ENCODE results near the gene CIITA. TPM values are rescaled to one million over a fixed set of nuclear protein-coding genes. Genes with fewer than 3 reads are reported as not detected.

Gene CIITA
- total and polyA plus RNA-seq, 10 of the 15 experiments (the other 5 are each of a cell fraction or from before 2014, with no cell fraction given) = 11.5 to 145 (median 49.7) TPM

DNA sequence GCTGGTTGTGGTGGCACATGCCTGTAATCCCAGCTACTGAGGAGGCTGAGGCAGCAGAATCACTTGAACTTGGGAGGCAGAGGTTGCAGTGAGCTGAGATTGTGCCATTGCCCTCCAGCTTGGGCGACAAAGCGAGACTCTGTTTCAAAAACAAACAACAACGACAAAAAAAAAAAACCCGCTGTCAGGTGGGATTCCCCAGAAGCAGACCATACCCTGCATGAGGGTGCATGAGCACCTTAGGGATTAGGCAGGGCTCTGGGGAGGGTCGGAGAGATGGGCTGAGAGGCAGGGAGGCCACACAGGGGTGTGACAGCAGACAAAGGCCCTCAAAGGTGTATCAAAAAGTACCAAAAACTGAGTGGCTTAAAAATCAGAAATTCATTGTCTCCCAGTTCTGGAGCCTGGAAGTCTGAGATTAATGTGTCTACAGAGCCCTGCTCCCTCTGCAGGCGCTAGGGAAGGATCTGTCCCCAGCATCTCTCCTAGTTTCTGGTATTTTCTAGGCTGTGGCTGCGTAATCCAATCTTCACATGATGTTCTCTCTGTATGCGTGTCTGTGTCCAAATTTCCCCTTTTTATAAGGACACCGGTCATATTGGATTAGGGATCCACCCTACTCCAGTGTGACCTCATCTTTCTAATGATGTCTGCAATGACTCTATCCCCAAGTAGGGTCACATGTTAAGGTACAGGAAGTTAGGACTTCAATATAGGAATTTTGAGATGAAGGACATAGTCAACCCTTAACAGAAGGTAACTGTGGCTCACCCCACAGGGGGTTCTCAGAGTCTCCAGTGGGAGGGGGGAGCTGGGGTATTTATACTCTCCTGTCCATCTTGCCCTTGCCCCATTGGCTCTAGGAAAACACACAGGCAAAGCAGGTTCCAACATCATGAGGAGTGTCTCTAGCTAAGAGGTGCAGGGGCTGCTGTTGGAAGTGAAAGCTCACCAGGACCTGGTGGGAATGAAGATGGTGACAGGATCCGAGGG is 44.8 kb upstream of the CIITA start:
- peak; percentile 44 for ATAC-seq

More for the DNA sequence above, 44.8 kb upstream of the CIITA start:
- ChIA-PET RAD21 (ENCODE audit: unreplicated experiment) (interaction anchor here (0.8 to 5.3 kb wide), 12 partner anchors 11 to 88 kb away, joined by 3 to 39 read pairs (median 6); partner anchors contain the start of genes CIITA and NUBP1), SMC1A (ENCODE audit: uncharacterized antibody, unreplicated experiment) (interaction anchor here (0.7 to 8.3 kb wide), 15 partner anchors 9 to 317 kb away, joined by 3 to 75 read pairs (median 6); partner anchors contain the start of gene CIITA), POLR2A (interaction anchor here (0.6 to 3.6 kb wide), 15 partner anchors 10 to 115 kb away, joined by 3 to 25 read pairs (median 4); partner anchors contain the start of gene CIITA), CTCF (interaction anchor here (0.8 to 2.1 kb wide), 9 partner anchors 9 to 95 kb away, joined by 3 to 8 read pairs (median 4); no protein-coding TSS in a partner anchor)
- 29% methylated on average over 10 of the region's 10 CpGs for WGBS (ENCODE audit: insufficient coverage, insufficient replicate concordance, low lambda C conversion rate, missing lambda C conversion rate)
- no peaks in the 10 kb centered on the region for H3K27me3 ChIP-seq (replicated peaks in 1 of 2; ENCODE audit: control insufficient read depth in 2 of 2, insufficient read depth in 2 of 2, low read length in 1 of 2)
- in situ Hi-C loops (cut with MboI) = no loop called here
- no peaks in the 10 kb centered on the region for H3K79me2 ChIP-seq (ENCODE audit: control insufficient read depth, insufficient read depth, low read length)
- peak overlapping the region; percentile 51 for H3K27ac ChIP-seq (ENCODE audit: control insufficient read depth, insufficient read depth)
- H3K4me1 ChIP-seq (ENCODE audit: control insufficient read depth, insufficient read depth, low read length) = peaks cover 61% of the 10 kb centered on the region
- intact Hi-C loops (cut with micrococcal nuclease; ENCODE audit: unreplicated experiment) = loop anchor here (2.0 to 10.0 kb wide), 2 partner anchors 57 to 83 kb away; no protein-coding TSS in a partner anchor
- peak overlapping the region; percentile 34; the same call in 1 of the 2 replicates for H3K9ac ChIP-seq (ENCODE audit: control insufficient read depth, insufficient read depth, low read length)
- no peaks in the 10 kb centered on the region for H3K36me3 ChIP-seq (ENCODE audit: control insufficient read depth in 2 of 2, insufficient read depth in 2 of 2, low read length in 1 of 2)
- FAIRE-seq (no peak), DNase-seq (ENCODE audit: low read depth, low spot score) (no peak)
- H2AFZ ChIP-seq (ENCODE audit: control insufficient read depth, low read depth, low read length) = peak overlapping the region; percentile 28; the same call in 1 of the 2 replicates
- H3K4me2 ChIP-seq (ENCODE audit: control insufficient read depth, insufficient read depth) = 0 out of 2 replicates have a peak overlapping the region, but pooled peaks have one; percentile 3
- BruUV-seq (replicated peaks) = no TSS peak
- H3K9me3 ChIP-seq (replicated peaks; ENCODE audit: control insufficient read depth, insufficient read depth, low read length) = peaks cover 5% of the 10 kb centered on the region
- H3K4me3 ChIP-seq = no peak overlapping the region
- no peaks in the 10 kb centered on the region for H4K20me1 ChIP-seq (ENCODE audit: control insufficient read depth, insufficient read depth)
- TF ChIP-seq SREBF2 (IDR thresholded peaks at IDR 0.05; ENCODE audit: low read length) = no peak
- TF ChIP-seq, protein P1, sequence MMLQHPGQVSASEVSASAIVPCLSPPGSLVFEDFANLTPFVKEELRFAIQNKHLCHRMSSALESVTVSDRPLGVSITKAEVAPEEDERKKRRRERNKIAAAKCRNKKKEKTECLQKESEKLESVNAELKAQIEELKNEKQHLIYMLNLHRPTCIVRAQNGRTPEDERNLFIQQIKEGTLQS (IDR thresholded peaks at IDR 0.05; ENCODE audit: borderline replicate concordance, extremely low read depth, low read depth, low read length) = no peak
- TF ChIP-seq ZZZ3 (IDR thresholded peaks at IDR 0.05; ENCODE audit: control insufficient read depth, insufficient read length, low read depth) = no peak
- peak; percentile 44 for TF ChIP-seq MEF2B (IDR thresholded peaks at IDR 0.05; ENCODE audit: partially characterized antibody, poor library complexity, severe bottlenecking)
- no peak for TF ChIP-seq HDAC6 (IDR thresholded peaks at IDR 0.05; ENCODE audit: unreplicated experiment)
- TF ChIP-seq JUND (IDR thresholded peaks at IDR 0.05; ENCODE audit: low read depth, low read length) = no peak
- TF ChIP-seq STAT3 (IDR thresholded peaks at IDR 0.05; ENCODE audit: low read depth, low read length) = no peak
- TF ChIP-seq EED (IDR thresholded peaks at IDR 0.05; ENCODE audit: low read depth) = peak; percentile 35; the same call in 1 of the 2 replicates
- TF ChIP-seq ATF7 (IDR thresholded peaks at IDR 0.05; ENCODE audit: low read depth) = no peak
- no peak for TF ChIP-seq CHD1 (IDR thresholded peaks at IDR 0.05; ENCODE audit: low read depth, low read length)
